Hematopoietic multipotent progenitor cell (in vitro differentiated cells): ENCODE measurements around the gene INTS15. TPM values are rescaled to one million over a fixed set of nuclear protein-coding genes. Genes with fewer than 3 reads are reported as not detected.

ENCODE experiments used
- DNase-seq, 3 donors: peaks; one replicate each; pipeline ENCODE4 v3.0.0-alpha.2; 2011 to 2015; ENCODE audit warnings: low read depth in 2 of 3, low spot score in 2 of 3
- total RNA-seq: library from RNA; depleted of rRNA; stranded (reverse); fragments of >200 nt; gene quantifications from one replicate; pipeline ENCODE4 v1.2.3, GENCODE V29; 2012

INTS15 gene
- total RNA-seq, 1 donor, result 22.9 TPM

GRCh38 chr7:6640246-6640721 is 50.5 kb downstream of the INTS15 start:
- DNase-seq, result peak in 1 of 3 donors; percentile 30

- DNase-seq, result no peak
Observed at GRCh38 chr7:6641305-6642035, 51.6 kb downstream of the INTS15 start.

- no peak for DNase-seq
Observed at GRCh38 chr7:6642239-6642839, 52.5 kb downstream of the INTS15 start.

- DNase-seq, result no peak
Observed at GRCh38 chr7:6642861-6643640, 53.2 kb downstream of the INTS15 start.

- no peak for DNase-seq
Observed at GRCh38 chr7:6643915-6644625, 54.2 kb downstream of the INTS15 start.

GRCh38 chr7:6644728-6645127 is 54.9 kb downstream of the INTS15 start:
- no peak for DNase-seq

- no peak for DNase-seq
Observed at GRCh38 chr7:6646465-6646864, 56.6 kb downstream of the INTS15 start.

GRCh38 chr7:6647080-6647479 is 57.3 kb downstream of the INTS15 start:
- DNase-seq, result no peak

- DNase-seq, result no peak
Observed at GRCh38 chr7:6647541-6647940, 57.7 kb downstream of the INTS15 start.

GRCh38 chr7:6648066-6648814 is 58.4 kb downstream of the INTS15 start:
- no peak for DNase-seq

GRCh38 chr7:6648815-6649104 is 58.9 kb downstream of the INTS15 start:
- no peak for DNase-seq

GRCh38 chr7:6649241-6649961 is 59.6 kb downstream of the INTS15 start:
- no peak for DNase-seq

- DNase-seq, result no peak
Observed at GRCh38 chr7:6650086-6650485, 60.3 kb downstream of the INTS15 start.

GRCh38 chr7:6650521-6651011 is 60.7 kb downstream of the INTS15 start:
- no peak for DNase-seq

GRCh38 chr7:6651851-6652445 is 62.1 kb downstream of the INTS15 start:
- no peak for DNase-seq

- no peak for DNase-seq
Observed at GRCh38 chr7:6652446-6653011, 62.7 kb downstream of the INTS15 start.

- DNase-seq, result no peak
Observed at GRCh38 chr7:6653071-6654003, 63.5 kb downstream of the INTS15 start.
